Caco-2 (cell line): Measurements from ENCODE around the gene GHDC. TPM values are rescaled to one million over a fixed set of nuclear protein-coding genes. Genes with fewer than 3 reads are reported as not detected.

Experiments
- BruUV-seq: library from RNA; stranded (reverse); fragments of 400-500 nt; replicated peaks from 2 replicates; lab custom pipeline; 2021; lab: Mats Ljungman, UMichigan
- CTCF ChIA-PET: fragments of 300-600 bp; sonication (Branson Sonifier 250); formaldehyde crosslinking; loops from one replicate; lab custom pipeline; 2022; ENCODE audit warnings: antibody characterized with exemption; lab: Charles Lee
- POLR2A ChIA-PET: fragments of 300-600 bp; sonication (Branson Sonifier 250); formaldehyde crosslinking; loops from one replicate; lab custom pipeline; 2022; ENCODE audit warnings: antibody characterized with exemption; lab: Charles Lee
- DNase-seq, 2 experiments: peaks; one replicate each; pipeline versions ENCODE4 v3.0.0 to v3.0.0-alpha.2; 2020 to 2022
- H3K27me3 ChIP-seq: replicated peaks from 2 replicates; pipeline ENCODE4 v1.6.0; 2011; ENCODE audit warnings: low read length; ENCODE audit not compliant: control insufficient read depth, insufficient read depth
- H3K36me3 ChIP-seq: 2 replicates; pipeline ENCODE4 v1.5.1; 2011; ENCODE audit warnings: low read length; ENCODE audit not compliant: control insufficient read depth, insufficient read depth
- H3K4me1 ChIP-seq: fragments of 250-450 bp; sonication (Bioruptor Pico); 2 replicates; pipeline ENCODE4 v1.5.1; 2020; ENCODE audit warnings: mild to moderate bottlenecking
- H3K4me3 ChIP-seq: 2 replicates; pipeline ENCODE4 v1.5.1; 2011; ENCODE audit warnings: low read depth, mild to moderate bottlenecking, control low read depth, low read length
- H3K9me3 ChIP-seq: fragments of 250-450 bp; sonication (Bioruptor Pico); 2 replicates; pipeline ENCODE4 v1.5.1; 2020; ENCODE audit warnings: mild to moderate bottlenecking, moderate library complexity
- H3K27ac Mint-ChIP-seq: one replicate; pipeline ENCODE4 v1.8.0; 2022; ENCODE audit warnings: mixed read lengths; ENCODE audit not compliant: unreplicated experiment
- H3K27me3 Mint-ChIP-seq: one replicate; pipeline ENCODE4 v1.8.0; 2022; ENCODE audit warnings: mixed read lengths; ENCODE audit not compliant: insufficient read depth, unreplicated experiment
- H3K36me3 Mint-ChIP-seq: one replicate; pipeline ENCODE4 v1.8.0; 2022; ENCODE audit warnings: mild to moderate bottlenecking, mixed read lengths; ENCODE audit not compliant: insufficient read depth, unreplicated experiment
- H3K4me1 Mint-ChIP-seq: one replicate; pipeline ENCODE4 v1.8.0; 2022; ENCODE audit warnings: low read depth, mixed read lengths; ENCODE audit not compliant: unreplicated experiment
- H3K4me3 Mint-ChIP-seq: one replicate; pipeline ENCODE4 v1.8.0; 2022; ENCODE audit warnings: mild to moderate bottlenecking, moderate library complexity, mixed read lengths; ENCODE audit not compliant: unreplicated experiment
- H3K9me3 Mint-ChIP-seq: one replicate; pipeline ENCODE4 v1.8.0; 2022; ENCODE audit warnings: mixed read lengths; ENCODE audit not compliant: unreplicated experiment
- CTCF ChIP-seq, 2 experiments: fragments of 200-600 bp in 1 of 2; IDR thresholded peaks; 1 replicate in 1 of 2; 2 replicates in 1 of 2; pipeline versions ENCODE4 v1.5.1 to v1.8.0; 2011 to 2022; ENCODE audit warnings: antibody characterized with exemption in 1 of 2, control low read depth in 1 of 2, inconsistent platforms in 1 of 2, low read depth in 1 of 2, low read length in 1 of 2, mild to moderate bottlenecking in 1 of 2, moderate library complexity in 1 of 2; ENCODE audit not compliant: insufficient read depth in 1 of 2, severe bottlenecking in 1 of 2, unreplicated experiment in 1 of 2
- intact Hi-C: fragments of 100-400 bp; cut with micrococcal nuclease; formaldehyde crosslinking; loops from one replicate; pipeline ENCODE4 v1.10.0; 2022; ENCODE audit not compliant: unreplicated experiment
- total RNA-seq: library from RNA; stranded (reverse); gene quantifications from 2 replicates; pipeline ENCODE4 v1.2.3, GENCODE V29; 2022

The GHDC gene
- total RNA-seq, 1 experiment from 2014 or later = 17.7 TPM

- ChIA-PET CTCF (no interaction called here), POLR2A (no interaction called here)
- TF ChIP-seq CTCF (IDR thresholded peaks at IDR 0.05; ENCODE audit: insufficient read depth in 1 of 2, low read depth in 1 of 2, low read length in 1 of 2, severe bottlenecking in 1 of 2, unreplicated experiment in 1 of 2) = no peak
- no peak overlapping the region for H3K4me3 ChIP-seq
- H3K4me1 Mint-ChIP-seq = no peaks in the 10 kb centered on the region
- H3K4me1 ChIP-seq = no peaks in the 10 kb centered on the region
- no peaks in the 10 kb centered on the region for H3K9me3 Mint-ChIP-seq
- no peaks in the 10 kb centered on the region for H3K36me3 Mint-ChIP-seq
- H3K36me3 ChIP-seq = no peaks in the 10 kb centered on the region
- H3K4me3 Mint-ChIP-seq = no peak overlapping the region
- no peaks in the 10 kb centered on the region for H3K9me3 ChIP-seq
- no peaks in the 10 kb centered on the region for H3K27me3 Mint-ChIP-seq
- H3K27ac Mint-ChIP-seq = no peak overlapping the region
- intact Hi-C loops = no loop called here
- no TSS peak for BruUV-seq
- H3K27me3 ChIP-seq = no peaks in the 10 kb centered on the region
- DNase-seq = no peak
Observed at GRCh38 chr17:42230225-42230624, 35.9 kb upstream of the GHDC start.

DNA sequence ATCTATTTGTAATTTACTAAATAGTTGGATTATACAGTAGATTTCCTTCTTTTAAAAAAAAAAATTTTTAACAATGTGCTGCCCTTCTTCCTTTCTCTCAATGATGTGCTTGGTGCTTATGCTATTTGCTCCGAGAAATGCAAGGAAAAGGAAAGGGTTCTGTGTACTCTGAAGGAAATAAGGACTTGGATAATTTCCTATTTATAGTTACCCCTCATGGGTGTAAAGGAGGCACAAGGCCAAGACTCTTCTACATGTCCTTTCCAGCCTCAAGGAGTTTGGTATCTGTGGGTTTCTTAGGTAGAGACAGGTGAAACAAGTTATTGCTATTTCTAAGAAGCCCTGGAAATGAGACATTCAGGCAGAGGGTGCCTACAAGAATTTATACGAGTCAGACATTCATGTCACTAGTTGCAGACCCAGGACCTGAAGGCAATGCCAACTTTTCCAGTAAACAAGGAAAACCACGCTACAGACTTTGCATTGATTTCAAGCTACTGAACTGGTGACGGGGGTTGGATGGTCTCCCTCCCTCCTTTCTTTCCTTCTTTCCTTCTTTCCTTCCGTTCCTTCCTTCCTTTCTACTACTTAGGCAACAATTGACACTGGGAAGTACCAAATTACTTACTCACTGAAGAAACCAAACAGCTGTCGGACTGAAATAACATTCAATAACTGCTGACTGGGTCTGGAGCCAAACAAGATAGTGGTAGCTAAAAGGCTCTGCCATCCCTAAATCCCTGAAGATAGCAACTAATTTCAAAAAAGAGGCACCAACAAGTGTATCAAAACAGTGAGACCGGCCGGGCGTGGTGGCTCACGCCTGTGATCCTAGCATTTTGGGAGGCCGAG is 33.8 kb upstream of the GHDC start:
- no peak overlapping the region for H3K4me3 Mint-ChIP-seq
- Histone ChIP-seq H3K27me3 (no peaks in the 10 kb centered on the region), H3K4me1 (no peaks in the 10 kb centered on the region), H3K36me3 (no peaks in the 10 kb centered on the region), H3K9me3 (no peaks in the 10 kb centered on the region), H3K4me3 (no peak overlapping the region)
- TF ChIP-seq CTCF (IDR thresholded peaks at IDR 0.05; ENCODE audit: insufficient read depth in 1 of 2, low read depth in 1 of 2, low read length in 1 of 2, severe bottlenecking in 1 of 2, unreplicated experiment in 1 of 2) = no peak
- CTCF ChIA-PET = no interaction called here
- H3K36me3 Mint-ChIP-seq = no peaks in the 10 kb centered on the region
- no peak for DNase-seq
- no peaks in the 10 kb centered on the region for H3K4me1 Mint-ChIP-seq
- intact Hi-C loops = no loop called here
- BruUV-seq = no TSS peak
- no peaks in the 10 kb centered on the region for H3K9me3 Mint-ChIP-seq
- H3K27ac Mint-ChIP-seq = no peak overlapping the region
- POLR2A ChIA-PET = no interaction called here
- H3K27me3 Mint-ChIP-seq = no peaks in the 10 kb centered on the region

- Histone ChIP-seq H3K4me3 (no peak overlapping the region), H3K9me3 (no peaks in the 10 kb centered on the region), H3K27me3 (no peaks in the 10 kb centered on the region), H3K4me1 (no peaks in the 10 kb centered on the region), H3K36me3 (no peaks in the 10 kb centered on the region)
- no peaks in the 10 kb centered on the region for H3K27me3 Mint-ChIP-seq
- TF ChIP-seq CTCF (IDR thresholded peaks at IDR 0.05; ENCODE audit: insufficient read depth in 1 of 2, low read depth in 1 of 2, low read length in 1 of 2, severe bottlenecking in 1 of 2, unreplicated experiment in 1 of 2) = no peak
- no peaks in the 10 kb centered on the region for H3K9me3 Mint-ChIP-seq
- H3K36me3 Mint-ChIP-seq = no peaks in the 10 kb centered on the region
- H3K27ac Mint-ChIP-seq = no peak overlapping the region
- no peaks in the 10 kb centered on the region for H3K4me1 Mint-ChIP-seq
- BruUV-seq = no TSS peak
- ChIA-PET POLR2A (no interaction called here), CTCF (no interaction called here)
- no peak for DNase-seq
- H3K4me3 Mint-ChIP-seq = no peak overlapping the region
- intact Hi-C loops = no loop called here
Observed at GRCh38 chr17:42225646-42226045, 31.4 kb upstream of the GHDC start.
